C4-2B (cell line): ENCODE measurements around the gene GABRQ.

Source experiments
- CTCF ChIP-seq: fragments of 450-650 bp; conservative IDR thresholded peaks from 2 replicates; pipeline ENCODE4 v1.5.1; 2017; ENCODE audit warnings: mild to moderate bottlenecking
- ZFX ChIP-seq: fragments of 450-650 bp; IDR thresholded peaks from 2 replicates; pipeline ENCODE4 v1.6.1; 2017

GRCh38 chrX:152635941-152636340 lies 1.8 kb upstream of the GABRQ start:
- TF ChIP-seq CTCF: peak; percentile 63
- TF ChIP-seq ZFX: no peak
